GM19452 (cell line): Measurements from ENCODE around the gene CTSW.
A peak's percentile ranks its signal among the peaks of the same experiment; 100 is the strongest.

Experiments used
- ATAC-seq: cut with Tn5 transposase; IDR thresholded peaks from one replicate; pipeline ENCODE4 v1.9.1; 2021; ENCODE audit not compliant: unreplicated experiment

Gene CTSW

DNA sequence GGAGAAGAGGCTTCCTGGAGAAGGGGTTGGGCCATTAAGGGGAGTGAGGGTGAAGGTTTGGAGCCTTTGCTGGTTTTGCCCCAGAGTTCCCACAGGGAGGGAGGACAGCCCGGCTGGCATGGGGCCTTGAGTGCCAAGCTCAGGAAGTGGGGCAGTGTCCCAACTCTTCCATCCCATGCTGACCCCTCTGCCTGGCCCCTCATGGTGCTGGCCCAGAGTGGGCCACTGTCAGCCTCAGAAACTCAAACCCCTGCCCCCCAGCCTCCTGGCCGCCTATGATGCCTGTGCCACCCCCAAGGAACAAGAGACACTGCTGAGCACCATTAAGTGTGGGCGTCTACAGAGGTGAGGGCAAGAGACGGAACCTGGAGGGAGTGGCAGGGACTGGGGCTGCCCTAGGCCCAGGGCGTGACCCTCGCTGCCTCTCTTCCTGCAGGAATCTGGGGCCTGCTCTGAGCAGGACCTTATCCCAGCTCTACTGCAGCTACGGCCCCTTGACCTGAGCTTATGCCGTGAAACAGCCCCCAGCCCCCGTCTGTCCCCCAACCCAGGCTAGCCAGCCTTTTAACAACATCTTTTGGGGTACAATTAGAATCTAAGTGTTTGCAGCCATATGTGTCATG, 14.0 kb upstream of the CTSW start:
- no peak for ATAC-seq

GRCh38 chr11:65866509-65867283, 12.9 kb upstream of the CTSW start:
- no peak for ATAC-seq

- no peak for ATAC-seq
Measured at GRCh38 chr11:65867284-65868071, 12.2 kb upstream of the CTSW start.

DNA sequence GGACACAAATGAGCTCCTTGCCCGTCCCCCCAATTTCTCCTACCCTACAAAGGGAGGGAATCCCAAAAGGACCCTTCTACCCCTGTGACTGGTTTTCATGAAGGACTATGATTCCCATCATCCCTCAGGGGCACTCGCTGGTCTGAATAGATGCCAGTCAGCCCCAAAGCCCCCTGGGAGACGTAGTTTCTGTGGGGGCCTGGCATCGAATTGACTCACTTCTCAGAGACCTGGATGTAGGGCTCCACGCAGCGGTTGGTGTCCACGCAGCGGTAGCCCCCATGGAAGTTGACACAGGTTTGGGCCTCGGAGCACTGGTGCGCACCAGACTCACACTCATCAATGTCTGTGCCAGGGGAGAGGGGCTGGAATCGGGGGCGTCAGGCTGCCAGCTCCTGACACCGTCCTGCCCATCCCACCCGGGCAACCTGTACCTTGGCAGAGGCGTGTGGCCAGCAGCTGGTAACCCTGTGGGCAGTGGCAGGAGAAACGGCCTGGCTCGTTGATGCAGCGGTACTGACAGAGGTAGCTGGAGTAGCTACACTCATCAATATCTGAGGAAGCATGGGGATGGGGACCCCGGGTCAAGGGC, 11.5 kb upstream of the CTSW start:
- ATAC-seq, result no peak

GRCh38 chr11:65868907-65869306, 10.7 kb upstream of the CTSW start:
- ATAC-seq, result no peak

DNA sequence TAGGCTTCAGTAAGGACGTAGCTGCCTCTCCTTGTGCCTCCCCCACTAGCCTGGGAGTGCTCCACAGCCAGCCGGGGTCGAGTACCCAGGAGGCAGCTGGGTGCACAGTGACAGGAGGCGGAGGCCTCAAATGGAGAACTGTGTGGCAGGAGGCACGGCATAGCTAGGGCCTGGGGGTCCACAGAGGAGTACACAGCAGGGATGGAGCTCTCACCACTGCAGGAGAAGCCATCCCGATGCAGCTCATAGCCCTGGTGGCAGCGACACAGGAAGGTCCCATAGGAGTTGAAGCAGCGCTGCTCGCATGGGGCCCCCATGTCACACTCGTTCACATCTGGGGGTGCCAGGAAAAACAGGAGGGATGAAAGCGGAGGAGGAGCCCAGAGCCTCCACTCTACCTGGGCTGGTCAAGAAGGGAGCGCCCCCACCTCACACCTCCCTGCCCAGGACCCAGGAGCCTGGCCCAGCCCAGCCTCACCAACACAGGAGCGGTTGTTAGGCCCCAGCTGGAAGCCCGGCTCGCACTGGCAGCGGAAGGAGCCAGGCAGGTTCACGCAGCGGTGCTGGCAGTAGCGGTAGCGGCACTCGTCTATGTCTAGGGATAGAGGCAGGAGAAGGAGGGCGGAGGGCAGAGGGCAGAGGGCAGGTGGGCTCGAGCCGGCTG, 9.9 kb upstream of the CTSW start:
- ATAC-seq, result no peak

GRCh38 chr11:65870307-65870658, 9.4 kb upstream of the CTSW start:
- ATAC-seq, result no peak

DNA sequence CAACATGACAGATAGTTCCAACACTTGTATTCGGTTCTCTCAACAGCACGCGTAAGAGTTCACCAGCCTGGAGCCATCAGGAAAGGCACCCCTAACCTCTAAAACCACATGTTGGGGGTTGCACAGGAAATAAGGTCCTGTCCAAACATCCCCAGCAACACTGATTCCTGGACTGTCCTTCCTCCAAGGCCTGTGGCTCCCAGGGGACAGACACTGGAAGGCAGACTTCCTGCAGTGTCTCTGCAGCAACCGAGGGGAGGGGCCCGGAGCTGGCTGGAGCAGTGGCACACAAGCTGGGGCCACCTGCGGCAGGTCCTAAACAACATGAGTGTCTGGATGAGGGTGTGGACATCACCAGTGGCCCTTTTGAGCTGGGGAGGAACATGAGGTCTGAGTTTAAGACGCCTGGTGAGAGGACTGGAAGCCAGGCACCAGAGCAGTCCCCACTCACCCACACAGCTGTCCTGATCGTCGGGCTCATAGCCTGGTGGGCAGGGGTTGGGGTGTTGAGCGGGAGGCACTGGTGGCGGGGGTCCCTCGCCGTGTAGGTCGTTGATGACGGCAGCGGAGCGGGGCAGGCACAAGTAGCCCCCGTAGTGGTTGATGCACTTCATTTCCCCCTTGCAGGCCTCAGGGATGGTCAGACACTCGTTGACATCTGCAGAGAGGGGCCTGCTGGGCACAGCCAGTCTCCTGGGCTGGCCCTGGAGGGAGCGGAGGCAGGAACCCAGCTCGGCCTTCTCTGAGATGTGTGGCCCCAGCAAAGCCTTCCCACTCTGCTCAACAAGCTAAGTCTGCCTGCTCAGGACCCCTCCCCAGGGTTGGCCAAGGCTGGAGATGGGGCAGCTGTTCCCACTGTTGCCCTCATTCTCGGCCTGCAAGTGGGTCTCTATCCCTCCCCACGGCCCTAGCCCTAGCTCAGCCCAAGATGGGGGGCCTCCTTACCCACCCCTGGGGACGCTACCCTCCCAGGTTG, 8.6 kb upstream of the CTSW start:
- no peak for ATAC-seq

- no peak for ATAC-seq
Measured at GRCh38 chr11:65871811-65872548, 7.7 kb upstream of the CTSW start.

DNA sequence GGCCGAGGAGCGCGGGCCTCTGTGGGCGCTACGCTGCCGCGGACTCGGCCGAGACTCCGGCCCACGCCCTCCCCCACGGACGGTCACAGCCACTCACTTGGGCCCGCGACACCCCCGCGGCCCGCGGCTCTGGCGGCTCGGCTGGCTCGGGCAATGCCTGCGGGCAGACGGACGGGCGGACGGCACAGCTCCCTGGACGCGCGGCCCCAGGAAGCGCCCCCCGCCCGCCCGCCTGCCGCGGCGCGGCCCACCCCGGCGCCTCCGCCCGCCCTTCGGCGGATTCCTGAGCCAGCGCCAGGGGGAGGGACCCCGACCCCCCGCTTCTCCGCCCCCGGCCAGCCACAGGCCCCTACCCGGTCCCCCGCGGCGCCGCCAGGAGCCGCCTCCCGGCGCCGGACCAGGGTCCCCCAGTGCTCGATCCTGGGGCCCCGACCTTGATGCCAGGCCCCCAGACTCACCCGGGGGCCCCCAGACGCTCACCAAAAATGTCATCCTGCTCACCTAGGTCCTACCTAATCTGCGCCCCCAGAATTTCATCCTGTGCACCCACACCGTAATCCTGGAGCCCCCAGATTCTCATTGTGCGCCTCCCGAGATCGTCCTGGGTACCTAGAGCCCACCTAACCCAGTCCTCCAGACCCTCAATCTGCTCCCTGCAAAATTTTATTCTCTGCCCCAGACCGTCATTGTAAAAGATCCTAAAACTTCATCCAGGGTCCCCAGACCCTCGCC, 6.9 kb upstream of the CTSW start, which contains the start of gene EFEMP2:
Gene EFEMP2 (minus strand): TSS at position 215 of the 732 bp plus-strand sequence. CDS start 446 bp downstream, outside the sequence.
- no peak for ATAC-seq

- peak; percentile 76 for ATAC-seq
Measured at GRCh38 chr11:65873318-65874156, 6.1 kb upstream of the CTSW start.

- ATAC-seq, result no peak
Measured at GRCh38 chr11:65880027-65880426, 390 bp downstream of the CTSW start.

DNA sequence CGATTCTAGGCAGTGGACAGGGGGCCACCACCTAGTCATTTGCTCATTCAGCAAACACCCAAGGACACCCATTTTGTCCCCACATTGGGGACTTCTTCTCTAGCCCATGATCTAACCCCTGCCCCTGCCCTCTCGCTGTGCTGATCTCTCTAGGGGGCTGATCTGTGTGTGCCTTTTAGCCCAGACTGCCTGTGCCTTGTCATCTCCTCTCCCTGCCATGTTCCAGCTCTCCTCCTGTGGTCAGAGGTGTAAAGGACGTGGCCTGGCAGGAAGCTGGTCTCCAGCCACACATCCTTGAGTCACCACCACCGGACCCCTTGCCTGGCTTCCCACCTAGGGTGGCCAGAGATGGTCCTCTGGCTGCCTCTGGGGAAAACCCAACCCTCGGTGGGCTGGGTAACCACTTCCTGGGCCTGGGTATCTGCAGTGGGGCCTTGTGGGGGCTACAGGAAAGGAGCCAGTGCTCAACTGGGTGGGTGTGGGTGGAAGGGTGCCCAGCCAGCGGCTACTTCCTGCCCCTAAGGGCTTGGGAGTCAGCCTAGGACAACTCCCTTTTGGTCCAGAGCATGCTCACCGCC, 1.3 kb downstream of the CTSW start:
- ATAC-seq, result no peak

- no peak for ATAC-seq
Measured at GRCh38 chr11:65882120-65883057, 2.8 kb downstream of the CTSW start.

- ATAC-seq, result no peak
Measured at GRCh38 chr11:65883058-65883761, 3.6 kb downstream of the CTSW start.
